ENCODE measurements around the gene COL5A2.

- no peak for TF ChIP-seq CTCF (IDR thresholded peaks at IDR 0.05)
- TF ChIP-seq POLR2A (IDR thresholded peaks at IDR 0.05) = no peak
Measured at GRCh38 chr2:189162566-189162965, 17.0 kb downstream of the COL5A2 start.

Data from right lobe of liver (tissue), 4 donors.